GM19193 (cell line): Measurements from ENCODE around the gene PCED1B.

Experiments
- POLR2A ChIP-seq: IDR thresholded peaks from 4 replicates; pipeline ENCODE4 v1.6.1; 2011; ENCODE audit not compliant: insufficient read depth, insufficient read length; ENCODE audit errors: extremely low read depth

PCED1B gene

DNA sequence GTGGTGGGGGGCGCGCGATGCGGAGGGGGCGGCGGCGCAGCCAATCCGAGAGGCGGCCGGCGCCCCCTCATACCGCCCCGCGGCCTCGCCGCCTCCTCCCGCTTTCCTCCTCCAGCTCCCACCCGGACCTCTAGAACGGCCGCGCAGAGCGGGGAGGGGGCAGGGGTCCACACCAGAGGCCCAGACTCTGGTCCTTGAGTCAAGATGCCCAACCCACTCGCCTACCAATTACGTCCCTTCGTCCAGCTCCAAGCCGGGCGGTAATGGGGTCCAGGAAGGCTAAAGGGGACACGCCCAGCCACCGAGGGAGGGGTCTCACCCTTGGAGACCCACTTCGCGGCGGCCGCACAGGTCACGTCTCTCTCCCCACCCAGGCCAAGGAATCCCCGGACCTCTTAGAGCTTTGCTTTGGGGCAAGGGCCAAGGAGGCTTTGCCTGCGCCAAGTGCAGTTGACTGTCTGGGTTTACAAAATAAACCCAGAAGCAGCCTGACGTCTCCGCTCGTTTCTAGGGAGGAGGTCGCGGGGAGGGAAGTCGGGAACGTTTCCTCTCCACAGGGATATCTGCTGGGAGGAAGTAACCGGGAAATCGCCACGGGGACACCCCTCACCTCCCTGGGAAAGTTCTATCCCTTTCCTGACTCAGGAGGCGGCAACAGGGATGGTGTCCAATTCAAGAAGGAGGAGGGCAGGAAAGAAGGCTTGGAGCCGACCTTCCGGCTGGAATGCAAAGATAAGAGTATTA lies 732 bp downstream of the PCED1B start:
- TF ChIP-seq POLR2A, result no peak

DNA sequence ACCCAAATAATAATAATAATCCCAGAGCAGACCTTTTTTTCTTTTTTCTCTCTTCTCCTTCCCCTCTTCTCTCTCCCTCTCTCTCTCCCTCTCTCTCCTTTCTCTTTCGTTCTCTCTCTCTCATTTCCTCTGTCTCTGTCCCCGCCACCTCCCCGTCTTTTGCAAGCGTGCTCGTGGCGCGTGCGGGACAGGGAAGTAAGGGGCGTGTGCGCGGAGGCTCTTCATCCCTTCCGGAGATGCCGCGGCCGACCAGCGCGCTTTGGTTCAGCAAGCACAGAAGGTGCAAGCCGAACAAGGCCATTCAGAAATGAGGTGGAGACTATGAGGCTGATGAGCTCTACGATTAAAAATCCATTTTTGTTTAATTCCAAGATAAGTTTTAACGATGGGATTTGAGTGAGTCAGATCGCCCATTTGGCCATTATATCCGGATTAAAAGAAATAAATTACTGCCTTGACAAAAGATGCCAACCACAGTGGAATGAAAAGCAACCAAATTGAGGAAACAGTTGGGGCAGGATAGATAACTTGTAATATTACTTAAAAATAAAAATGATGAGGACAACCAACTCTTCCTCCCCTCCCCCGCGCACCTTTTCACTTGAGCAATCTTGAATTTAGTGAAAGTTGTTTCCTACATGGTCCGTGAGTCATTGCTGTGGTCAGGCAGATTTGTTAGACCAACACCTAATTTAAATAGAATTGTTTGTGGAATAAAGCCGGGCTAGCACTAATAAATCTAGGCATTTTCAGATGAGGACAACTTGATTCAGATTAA lies 1.5 kb downstream of the PCED1B start:
- TF ChIP-seq POLR2A, result no peak

DNA sequence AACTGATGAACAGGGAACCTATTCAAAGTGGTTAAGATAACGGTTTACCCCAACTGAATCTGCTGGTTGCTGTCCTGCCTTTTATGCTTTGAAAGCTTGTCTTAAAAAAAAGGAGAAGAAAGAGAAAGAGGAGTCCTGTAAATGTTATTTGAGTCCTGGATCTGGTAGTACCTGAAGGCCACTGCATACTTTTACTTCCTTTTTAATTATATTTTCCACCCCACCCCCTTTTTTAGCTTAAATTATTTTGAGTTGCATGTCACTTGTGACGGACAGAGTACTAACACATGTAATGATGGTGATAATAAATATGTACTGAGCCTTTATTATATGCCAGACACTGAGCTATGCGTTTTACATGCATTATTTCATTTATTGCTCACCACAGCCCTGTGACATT lies 2.9 kb downstream of the PCED1B start:
- TF ChIP-seq POLR2A, result no peak

DNA sequence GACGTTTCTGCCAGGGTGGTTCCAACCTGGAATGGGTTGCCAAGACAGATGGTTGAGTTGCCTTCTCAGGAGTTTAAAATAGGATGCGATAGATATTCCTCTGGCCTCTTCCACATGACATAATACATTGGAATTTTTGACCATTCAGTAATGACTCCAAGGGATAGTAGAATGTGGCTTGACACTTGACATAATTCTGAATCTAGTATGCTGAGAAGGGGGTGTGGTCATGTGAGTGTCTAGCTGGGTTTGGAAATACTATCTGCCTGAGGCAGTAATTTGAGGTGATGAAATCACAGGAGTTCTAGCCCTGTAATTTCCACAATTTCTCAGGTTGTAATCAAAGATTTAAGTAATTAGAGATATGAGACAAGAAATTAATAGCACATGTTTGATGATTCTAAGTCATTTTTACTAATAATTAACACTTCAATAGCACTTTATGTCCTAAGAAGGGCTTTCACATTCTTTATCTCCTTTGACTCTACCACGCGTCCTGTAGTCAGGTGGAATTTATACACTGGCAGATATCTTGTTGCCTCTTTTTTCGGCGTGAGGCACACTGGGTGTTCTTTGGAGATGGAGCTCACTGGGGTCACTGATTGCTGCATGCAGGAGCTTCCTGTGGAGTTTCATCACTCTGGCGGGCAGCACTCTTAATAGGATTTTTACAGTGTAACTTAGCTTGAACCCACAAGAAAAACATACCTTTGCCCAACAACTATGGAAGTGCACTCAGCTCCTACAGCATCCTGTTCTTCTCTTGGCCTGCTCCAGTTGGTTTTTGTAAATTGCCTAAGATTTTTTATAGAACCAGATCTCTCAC lies 3.6 kb downstream of the PCED1B start:
- no peak for TF ChIP-seq POLR2A

DNA sequence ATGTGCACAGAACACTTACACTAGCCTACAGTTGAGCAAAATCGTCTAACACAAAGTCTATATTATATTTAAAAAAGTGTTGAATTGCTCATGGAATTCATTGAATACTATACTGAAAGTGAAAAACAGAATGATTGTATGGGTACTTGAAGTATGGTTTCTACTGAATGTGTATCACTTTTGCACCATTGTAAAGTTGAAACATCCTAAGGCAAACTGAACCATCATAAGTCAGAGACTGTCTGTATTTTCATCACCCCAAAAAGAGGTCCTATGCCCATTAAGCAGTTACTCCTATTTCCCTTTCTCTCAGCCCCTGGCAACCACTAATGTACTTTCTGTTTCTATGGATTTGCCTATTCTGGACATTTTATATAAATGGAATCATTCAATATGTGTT lies 4.8 kb downstream of the PCED1B start:
- TF ChIP-seq POLR2A, result no peak

DNA sequence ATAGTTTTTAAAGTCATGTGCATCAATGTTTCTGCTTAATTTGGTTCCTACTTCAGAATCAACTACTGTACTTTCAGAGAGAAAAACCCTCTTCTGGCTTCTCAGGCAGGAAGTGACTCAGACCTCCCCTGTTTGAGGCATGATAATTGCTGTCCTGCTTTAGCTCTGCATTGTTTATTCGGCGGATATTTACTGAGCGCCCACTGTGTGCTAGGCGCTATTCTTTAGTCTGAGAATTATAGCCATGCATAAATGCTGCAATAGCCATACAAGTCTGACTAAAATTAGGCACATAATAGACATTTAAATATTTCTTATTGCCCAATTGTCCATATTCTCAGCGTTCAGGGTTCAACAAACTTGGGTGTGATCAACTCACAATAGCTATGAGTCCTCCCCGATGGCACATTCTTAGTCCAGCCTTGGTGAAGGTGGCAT lies 6.4 kb downstream of the PCED1B start:
- no peak for TF ChIP-seq POLR2A

DNA sequence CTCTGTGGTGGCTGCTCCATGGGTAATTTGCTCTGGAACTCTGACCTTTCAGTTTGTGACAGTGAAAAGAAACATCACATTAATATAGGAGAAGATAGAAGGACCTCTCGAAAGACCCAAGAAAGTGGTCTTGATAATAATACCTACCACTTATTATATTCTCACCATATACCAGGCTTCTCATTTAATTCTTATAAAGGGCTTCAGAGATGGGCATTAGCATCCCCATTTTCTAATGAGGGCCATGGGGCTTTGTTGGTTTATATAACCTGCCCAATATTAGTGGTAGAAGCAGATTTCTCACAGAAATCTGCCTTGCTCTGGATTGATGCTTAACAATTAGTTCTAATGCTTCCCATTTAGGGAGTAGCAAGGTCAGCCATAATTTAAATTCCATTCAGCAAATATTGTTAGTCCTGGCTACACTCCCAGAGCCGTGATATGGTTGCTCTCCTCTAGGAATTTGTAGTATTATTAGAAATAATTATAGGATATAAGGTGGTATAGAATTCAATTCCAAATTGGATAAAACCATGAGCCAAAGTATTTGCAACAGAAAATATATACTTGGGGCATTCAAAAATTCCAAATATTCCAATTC lies 7.8 kb downstream of the PCED1B start:
- TF ChIP-seq POLR2A, result no peak

DNA sequence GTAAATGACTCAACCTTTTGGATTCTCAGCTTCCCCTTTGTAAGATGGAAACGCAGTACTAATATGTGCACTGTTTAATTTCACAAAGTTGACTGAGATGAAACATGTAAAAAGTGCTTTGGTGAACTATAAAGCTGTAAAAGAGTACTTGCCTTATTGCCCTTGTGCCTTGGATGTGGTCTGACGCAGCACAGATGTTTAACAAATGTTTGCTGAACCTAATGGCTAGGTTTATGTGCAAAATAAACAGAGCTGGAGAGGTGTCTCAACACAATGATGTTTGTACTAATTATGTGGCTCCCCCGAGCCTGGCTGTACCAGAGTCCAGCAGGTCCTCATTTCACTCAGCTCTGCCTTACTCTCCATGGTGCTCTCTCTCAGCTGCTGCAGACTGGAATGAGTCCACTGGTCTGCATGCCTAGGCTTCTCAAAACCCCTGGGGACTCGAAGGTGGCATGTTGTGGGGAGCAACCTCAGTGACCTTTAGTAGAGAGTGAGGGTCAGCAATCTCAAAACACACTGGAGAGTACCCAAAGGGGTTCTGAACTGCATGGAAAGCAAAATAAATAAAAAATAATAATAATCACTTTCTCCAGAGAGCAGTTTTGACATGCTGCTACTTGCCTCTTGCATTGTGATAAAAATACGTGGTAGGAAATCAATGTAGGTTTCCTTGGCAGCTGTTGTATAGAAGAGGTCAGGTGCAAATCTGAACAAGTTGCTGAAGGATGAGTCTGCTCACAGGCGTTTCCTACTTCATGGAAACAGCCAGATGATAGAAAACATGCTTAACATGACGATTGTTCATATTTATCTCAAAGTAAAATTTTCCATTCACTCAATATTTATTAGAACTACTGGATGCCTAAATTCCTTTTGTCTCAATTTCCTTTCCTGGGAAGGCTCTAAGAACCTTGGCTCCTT lies 8.9 kb downstream of the PCED1B start:
- TF ChIP-seq POLR2A, result no peak

DNA sequence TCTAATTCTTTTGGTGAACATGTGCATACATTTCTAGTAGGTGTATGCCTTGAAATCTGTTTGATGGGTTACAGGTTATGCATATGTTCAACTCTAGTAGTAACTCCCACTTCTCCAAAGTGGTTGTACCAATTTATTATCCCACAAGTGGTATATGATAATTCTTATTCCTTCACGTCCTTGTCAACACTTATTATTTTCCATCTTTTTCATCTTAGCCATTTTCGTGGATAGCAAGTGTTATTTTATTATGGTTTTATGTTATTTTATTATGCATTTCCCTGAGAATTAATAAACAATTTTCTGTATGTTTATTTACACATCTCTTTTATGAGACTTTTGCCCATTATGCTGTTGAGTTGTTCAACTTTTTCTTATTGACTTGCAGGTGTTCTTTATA lies 11.6 kb downstream of the PCED1B start:
- no peak for TF ChIP-seq POLR2A

DNA sequence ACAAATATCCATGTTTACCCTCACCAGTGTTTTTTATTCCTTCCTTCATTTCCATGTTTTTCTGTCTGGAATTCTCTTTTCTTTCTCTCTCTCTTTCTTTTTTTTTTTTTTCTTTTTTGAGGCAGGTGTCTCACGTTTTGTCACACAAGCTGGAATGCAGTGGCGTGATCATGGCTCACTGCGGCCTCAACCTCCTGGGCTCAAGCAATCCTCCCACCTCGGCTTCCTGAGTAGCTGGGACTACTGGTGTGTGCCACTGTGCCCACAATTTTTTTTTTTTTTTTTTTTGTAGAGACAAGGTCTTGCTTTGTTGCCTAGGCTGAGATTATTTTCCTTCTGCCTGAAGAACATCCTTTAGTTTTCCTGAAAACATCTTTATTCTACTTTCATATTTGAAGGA lies 15.4 kb downstream of the PCED1B start:
- no peak for TF ChIP-seq POLR2A

DNA sequence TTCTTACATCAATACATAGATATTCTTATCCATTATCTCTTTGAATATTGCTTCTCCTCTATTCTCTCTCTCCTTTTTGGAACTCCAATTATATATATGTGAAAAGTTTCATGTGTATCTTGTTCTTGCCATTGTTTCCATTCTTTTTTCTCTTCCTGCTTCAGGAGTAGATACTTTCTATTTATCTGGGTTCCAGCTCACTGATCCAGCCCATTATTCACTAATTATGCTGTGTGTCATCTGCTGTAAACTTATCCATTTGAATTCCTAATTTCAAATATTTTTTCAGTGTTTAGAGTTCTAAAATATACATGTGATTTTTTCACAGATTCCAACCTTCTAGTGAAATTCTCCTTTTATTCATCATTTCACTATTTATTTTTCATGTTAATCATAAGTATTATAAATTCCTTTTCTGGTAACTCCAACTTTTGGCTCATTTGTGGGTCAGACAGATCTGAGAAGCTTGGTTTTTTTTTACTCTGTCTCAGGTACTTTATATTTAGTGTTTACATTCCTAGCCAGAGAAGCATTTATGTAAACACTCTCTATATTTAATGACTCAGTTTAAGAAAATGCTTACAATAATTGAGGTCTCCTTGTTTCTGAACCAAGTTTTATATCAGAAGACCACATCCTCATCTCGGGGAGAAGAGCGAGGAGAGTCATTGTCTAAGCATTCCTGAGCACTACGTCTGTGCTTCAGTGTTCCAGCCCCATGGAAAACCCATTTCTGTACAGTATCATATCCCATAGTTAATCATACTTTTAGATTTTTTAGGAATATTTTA lies 16.2 kb downstream of the PCED1B start:
- no peak for TF ChIP-seq POLR2A

DNA sequence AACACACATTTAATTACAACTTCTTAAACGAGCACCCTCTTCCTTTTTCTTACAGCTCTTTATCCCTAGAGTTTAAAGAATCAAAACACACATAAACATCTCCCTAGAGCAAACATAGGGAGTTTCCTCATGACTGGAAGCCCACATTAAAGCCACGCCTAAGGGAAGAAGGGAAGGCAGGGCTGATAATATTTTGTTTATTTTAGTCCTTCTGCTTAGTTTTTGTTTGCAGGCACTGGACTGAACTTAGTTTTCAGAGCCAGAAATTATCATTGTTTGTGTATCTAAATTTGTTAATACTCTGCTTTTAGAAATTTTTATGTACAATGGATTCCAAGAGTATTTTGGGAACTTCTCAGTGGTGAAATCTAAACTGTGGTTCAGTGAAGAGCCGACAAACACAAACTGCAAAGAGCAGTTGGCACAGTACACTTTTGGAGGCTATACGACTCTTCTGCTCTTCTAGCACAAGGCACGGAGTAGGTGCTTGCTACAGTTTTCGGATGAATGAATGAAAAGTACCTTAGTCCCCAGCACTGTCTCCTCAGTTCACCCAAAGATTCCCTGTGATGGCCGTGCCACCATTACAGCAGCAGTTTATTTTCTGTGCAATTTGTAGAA lies 18.0 kb downstream of the PCED1B start:
- no peak for TF ChIP-seq POLR2A

DNA sequence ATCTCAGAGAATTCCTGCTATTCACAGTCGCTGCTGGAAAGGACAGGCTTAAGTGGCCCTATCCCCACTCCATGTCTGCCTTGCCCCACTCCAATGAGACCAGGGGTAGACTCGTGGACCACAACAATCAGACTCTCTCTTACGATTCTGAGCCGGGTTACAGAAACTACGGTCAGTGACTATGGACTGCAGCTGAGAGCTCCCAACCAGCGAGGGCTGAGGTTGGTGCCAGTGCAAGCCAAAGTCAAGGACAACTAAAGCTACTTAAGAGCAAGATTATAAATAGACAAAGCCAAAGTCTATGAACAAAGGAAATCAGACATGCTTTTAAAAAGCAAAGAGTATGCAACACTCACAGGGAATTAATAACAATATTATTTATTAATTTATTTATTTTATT lies 18.7 kb downstream of the PCED1B start:
- TF ChIP-seq POLR2A, result no peak
